LNCaP clone FGC (cell line): ENCODE data around the gene NDUFAF5.

Experiments used
- DNase-seq: peaks from one replicate; pipeline ENCODE4 v3.0.0-alpha.2; 2011; ENCODE audit warnings: low read depth
- H3K4me3 ChIP-seq: 2 replicates; pipeline ENCODE4 v1.5.1; 2011; ENCODE audit warnings: mild to moderate bottlenecking, low read depth, low read length, control low read depth
- TF ChIP-seq, protein P1 (sequence below): IDR thresholded peaks from 2 replicates; pipeline ENCODE4 v1.5.1; 2012; ENCODE audit warnings: mild to moderate bottlenecking; ENCODE audit not compliant: control insufficient read depth, insufficient read depth; ENCODE audit errors: extremely low read depth

Gene NDUFAF5

DNA sequence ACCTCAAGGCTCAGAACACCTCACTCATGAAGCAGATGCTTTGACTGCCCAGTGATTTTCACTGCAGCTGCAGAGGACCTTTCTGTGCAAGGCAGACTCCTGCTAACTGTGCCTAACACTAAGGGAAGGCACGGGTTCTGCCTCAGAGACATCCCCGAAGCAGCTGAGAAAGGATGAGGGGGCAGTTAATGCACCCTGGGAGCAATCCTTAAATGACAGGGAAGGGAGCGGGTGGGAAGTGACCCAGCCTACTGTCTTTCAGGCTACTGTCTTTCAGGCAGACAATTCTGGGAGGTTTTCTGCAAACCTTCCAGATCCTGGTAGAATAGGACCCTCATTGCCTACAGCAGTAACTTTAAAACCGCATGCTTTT, 55.3 kb downstream of the NDUFAF5 start:
- no peak for DNase-seq

DNA sequence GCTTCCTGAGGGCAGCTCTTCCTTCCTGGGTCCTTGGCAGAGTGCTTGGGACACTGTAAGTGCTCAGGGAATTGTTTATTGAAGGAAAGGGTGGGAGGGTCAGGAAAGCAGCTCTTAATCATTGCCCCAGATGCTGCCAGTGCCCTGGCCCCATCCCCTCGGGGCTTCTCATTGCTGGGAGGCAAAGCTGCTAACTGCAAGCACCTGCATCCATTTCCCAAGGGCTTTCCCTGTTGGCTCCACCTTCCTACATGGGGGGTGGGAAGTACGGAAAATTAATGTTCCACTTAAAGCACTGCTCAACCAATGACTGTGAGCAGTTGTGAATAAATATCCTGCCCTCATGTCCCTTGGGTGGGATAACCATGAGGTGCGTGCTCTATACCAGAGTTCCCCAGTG, 56.4 kb downstream of the NDUFAF5 start:
- no peak overlapping the region for H3K4me3 ChIP-seq
- TF ChIP-seq, protein P1, sequence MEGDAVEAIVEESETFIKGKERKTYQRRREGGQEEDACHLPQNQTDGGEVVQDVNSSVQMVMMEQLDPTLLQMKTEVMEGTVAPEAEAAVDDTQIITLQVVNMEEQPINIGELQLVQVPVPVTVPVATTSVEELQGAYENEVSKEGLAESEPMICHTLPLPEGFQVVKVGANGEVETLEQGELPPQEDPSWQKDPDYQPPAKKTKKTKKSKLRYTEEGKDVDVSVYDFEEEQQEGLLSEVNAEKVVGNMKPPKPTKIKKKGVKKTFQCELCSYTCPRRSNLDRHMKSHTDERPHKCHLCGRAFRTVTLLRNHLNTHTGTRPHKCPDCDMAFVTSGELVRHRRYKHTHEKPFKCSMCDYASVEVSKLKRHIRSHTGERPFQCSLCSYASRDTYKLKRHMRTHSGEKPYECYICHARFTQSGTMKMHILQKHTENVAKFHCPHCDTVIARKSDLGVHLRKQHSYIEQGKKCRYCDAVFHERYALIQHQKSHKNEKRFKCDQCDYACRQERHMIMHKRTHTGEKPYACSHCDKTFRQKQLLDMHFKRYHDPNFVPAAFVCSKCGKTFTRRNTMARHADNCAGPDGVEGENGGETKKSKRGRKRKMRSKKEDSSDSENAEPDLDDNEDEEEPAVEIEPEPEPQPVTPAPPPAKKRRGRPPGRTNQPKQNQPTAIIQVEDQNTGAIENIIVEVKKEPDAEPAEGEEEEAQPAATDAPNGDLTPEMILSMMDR, result no peak
- DNase-seq, result no peak

More for the DNA sequence above, 55.3 kb downstream of the NDUFAF5 start:
- TF ChIP-seq, protein P1, result no peak
- no peak overlapping the region for H3K4me3 ChIP-seq

DNA sequence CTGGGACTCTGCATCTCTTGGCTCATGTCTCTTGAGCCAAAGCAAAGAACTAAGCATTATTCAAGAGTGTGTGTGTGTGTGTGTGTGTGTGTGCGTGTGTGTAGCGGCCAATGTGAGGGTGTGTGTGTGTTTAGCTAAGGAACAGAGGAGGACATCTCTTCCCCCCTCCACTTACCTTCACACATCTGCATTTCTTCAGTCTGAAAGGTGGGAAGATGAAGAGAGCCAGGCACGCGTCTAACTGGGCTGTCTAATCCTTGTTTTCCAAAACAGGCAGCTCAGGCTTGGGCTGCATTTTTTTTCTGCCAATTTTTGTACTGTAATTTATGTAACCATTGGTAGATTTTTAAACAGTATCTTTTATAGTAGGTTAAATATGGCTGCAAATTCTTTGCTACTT, 59.5 kb downstream of the NDUFAF5 start:
- TF ChIP-seq, protein P1, result no peak
- H3K4me3 ChIP-seq, result no peak overlapping the region
- no peak for DNase-seq

DNA sequence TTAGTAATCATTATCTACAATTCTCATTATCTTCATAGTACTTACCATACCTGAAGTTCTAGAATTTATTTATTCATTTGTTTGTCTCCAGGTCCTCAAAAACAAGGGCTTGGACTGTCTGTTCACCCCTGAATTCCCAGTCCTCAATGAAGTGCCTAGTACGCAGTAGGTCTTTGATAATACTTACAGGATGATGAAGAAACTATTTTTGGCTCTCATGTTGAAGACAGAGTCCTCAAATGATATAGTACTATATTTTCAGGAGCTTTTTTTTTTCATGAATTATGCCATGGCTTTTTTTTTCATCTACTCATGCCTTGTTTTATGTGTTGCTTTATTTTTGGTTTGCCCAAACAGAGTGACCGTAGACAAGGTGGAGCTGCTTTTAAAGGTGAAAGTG, 66.5 kb downstream of the NDUFAF5 start:
- no peak overlapping the region for H3K4me3 ChIP-seq
- TF ChIP-seq, protein P1, result no peak
- DNase-seq, result no peak

DNA sequence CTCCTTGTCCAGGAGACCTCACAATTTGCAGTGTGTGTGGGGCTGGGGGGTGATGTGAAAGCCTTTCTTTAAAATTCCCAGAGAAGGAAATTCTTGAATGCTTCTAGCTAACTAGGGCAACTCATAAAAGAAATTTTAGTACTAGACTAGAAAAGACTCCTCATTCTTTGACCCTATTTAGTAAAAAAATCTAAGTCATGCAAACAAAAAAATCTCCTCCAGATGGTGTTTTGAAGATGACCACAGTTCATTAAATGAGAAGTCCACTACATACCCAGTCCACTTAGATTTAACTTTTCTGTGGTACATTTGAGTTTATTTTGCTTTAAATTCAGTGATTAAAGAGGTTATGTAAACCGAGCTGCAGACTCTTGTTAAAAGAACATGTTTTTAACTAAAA, 67.5 kb downstream of the NDUFAF5 start:
- no peak overlapping the region for H3K4me3 ChIP-seq
- TF ChIP-seq, protein P1, result no peak
- no peak for DNase-seq

DNA sequence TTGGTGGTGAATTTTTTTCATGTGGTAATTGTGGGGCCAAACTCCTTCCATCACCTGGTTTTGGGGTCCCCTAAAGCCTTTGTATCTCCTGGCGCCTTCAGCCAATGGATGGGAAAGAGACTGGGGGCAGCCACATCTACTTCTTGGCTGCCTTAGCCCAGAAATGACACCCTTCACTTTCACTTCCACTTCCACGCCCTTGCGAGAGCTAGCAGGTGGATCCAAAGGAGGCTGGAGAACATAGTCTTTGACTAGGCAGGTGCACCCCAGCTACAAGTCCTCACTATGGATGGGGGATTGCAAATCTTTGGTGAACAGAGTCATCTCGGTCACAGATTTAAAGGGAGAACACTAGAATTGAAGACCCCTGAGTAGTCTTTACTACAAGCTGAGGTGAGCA, 70.8 kb downstream of the NDUFAF5 start:
- no peak overlapping the region for H3K4me3 ChIP-seq
- DNase-seq, result no peak
- TF ChIP-seq, protein P1, result no peak

DNA sequence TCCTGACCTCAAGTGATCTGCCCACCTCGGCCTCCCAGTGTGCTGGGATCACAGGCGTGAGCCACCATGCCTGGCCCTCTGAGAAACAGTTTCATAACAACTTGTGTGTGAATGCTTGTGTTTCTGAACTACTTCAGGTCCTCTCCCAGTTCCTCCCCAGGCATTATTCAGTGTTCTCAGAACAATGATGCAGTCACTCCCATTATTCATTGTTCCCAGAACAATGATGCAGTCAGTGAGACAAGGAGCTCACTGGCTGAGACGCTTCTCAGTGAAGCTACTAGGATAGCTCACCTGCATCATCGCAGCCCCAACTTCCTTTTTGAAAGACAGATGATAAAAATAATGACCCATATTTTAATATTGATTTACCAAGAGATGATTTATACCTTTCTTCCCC, 71.5 kb downstream of the NDUFAF5 start:
- no peak for DNase-seq
- TF ChIP-seq, protein P1, result no peak
- H3K4me3 ChIP-seq, result no peak overlapping the region
